H1 (cell line): ENCODE measurements around the gene SMU1. TPM values are rescaled to one million over a fixed set of nuclear protein-coding genes. Genes with fewer than 3 reads are reported as not detected.

Experiments used
- CTCF ChIA-PET: fragments of 300-600 bp; sonication (Branson Sonifier 250); formaldehyde crosslinking; loops from one replicate; lab custom pipeline; 2021; ENCODE audit not compliant: partially characterized antibody; lab: Charles Lee
- POLR2A ChIA-PET: fragments of 300-600 bp; sonication (Branson Sonifier 250); formaldehyde crosslinking; loops from one replicate; lab custom pipeline; 2021; ENCODE audit warnings: inconsistent platforms; ENCODE audit not compliant: partially characterized antibody; lab: Charles Lee
- DNase-seq, 2 experiments: peaks; one replicate each; pipeline versions ENCODE4 v3.0.0 to v3.0.0-alpha.2; 2010 to 2022; ENCODE audit warnings: low spot score in 2 of 2, low read depth in 1 of 2, mixed read lengths in 1 of 2
- FAIRE-seq: peaks from 2 replicates; lab custom pipeline; 2011; peaks lifted over from hg19 to GRCh38; lab: Jason Lieb, UNC
- H2AFZ ChIP-seq: 2 replicates; pipeline ENCODE4 v1.8.1; 2012; ENCODE audit warnings: low read length, inconsistent platforms
- H2AK5ac ChIP-seq: 2 replicates; pipeline ENCODE4 v1.6.1; 2013; ENCODE audit warnings: low read depth, low read length
- H2BK120ac ChIP-seq: replicated peaks from 2 replicates; pipeline ENCODE3; 2013; ENCODE audit warnings: low read depth, low read length, inconsistent platforms
- H2BK12ac ChIP-seq: 2 replicates; pipeline ENCODE4 v1.6.1; 2013; ENCODE audit warnings: low read depth, low read length
- H2BK15ac ChIP-seq: 2 replicates; pipeline ENCODE4 v1.6.1; 2013; ENCODE audit warnings: low read length
- H2BK20ac ChIP-seq: 2 replicates; pipeline ENCODE4 v1.6.1; 2013; ENCODE audit warnings: low read length
- H2BK5ac ChIP-seq: 2 replicates; pipeline ENCODE4 v1.6.1; 2013; ENCODE audit warnings: low read depth, low read length
- H3K14ac ChIP-seq: 2 replicates; pipeline ENCODE4 v1.6.1; 2013; ENCODE audit warnings: inconsistent platforms; ENCODE audit not compliant: insufficient read length
- H3K18ac ChIP-seq: 2 replicates; pipeline ENCODE4 v1.6.1; 2013; ENCODE audit warnings: low read length; ENCODE audit errors: extremely low read depth
- H3K23ac ChIP-seq: 2 replicates; pipeline ENCODE4 v1.6.1; 2013; ENCODE audit warnings: inconsistent platforms; ENCODE audit not compliant: insufficient read length
- H3K23me2 ChIP-seq: 2 replicates; pipeline ENCODE4 v1.6.1; 2013; ENCODE audit warnings: low read depth, low read length
- H3K27ac ChIP-seq: 2 replicates; pipeline ENCODE4 v1.6.1; 2011; ENCODE audit warnings: low read depth, low read length, inconsistent platforms
- H3K27me3 ChIP-seq, 4 experiments: replicated peaks in 1 of 4; 1 replicate in 1 of 4; 2 replicates in 3 of 4; pipeline versions ENCODE4 v1.6.1 to v1.8.1; 2011 to 2013; ENCODE audit warnings: low read length in 3 of 4, mild to moderate bottlenecking in 3 of 4, inconsistent platforms in 2 of 4, mixed read lengths in 2 of 4, moderate library complexity in 1 of 4; ENCODE audit not compliant: control insufficient read depth in 3 of 4, insufficient read depth in 3 of 4; ENCODE audit errors: extremely low read depth in 1 of 4
- H3K36me3 ChIP-seq, 4 experiments: 2 replicates each; pipeline versions ENCODE4 v1.6.1 to v1.8.1; 2011 to 2013; ENCODE audit warnings: mild to moderate bottlenecking in 4 of 4, low read length in 3 of 4, moderate library complexity in 2 of 4, control low read depth in 1 of 4, inconsistent platforms in 1 of 4; ENCODE audit not compliant: insufficient read depth in 4 of 4, control insufficient read depth in 2 of 4
- H3K4ac ChIP-seq: replicated peaks from 2 replicates; pipeline ENCODE3; 2013; ENCODE audit warnings: low read length, low read depth, mixed read lengths, inconsistent platforms; ENCODE audit not compliant: insufficient read length
- H3K4me1 ChIP-seq, 4 experiments: replicated peaks in 1 of 4; 1 replicate in 1 of 4; 2 replicates in 3 of 4; pipeline versions ENCODE4 v1.6.1 to v1.8.1; 2011 to 2013; ENCODE audit warnings: low read length in 3 of 4, inconsistent platforms in 2 of 4, mixed read lengths in 1 of 4; ENCODE audit not compliant: insufficient read depth in 4 of 4, control insufficient read depth in 3 of 4
- H3K4me2 ChIP-seq, 2 experiments: 2 replicates each; pipeline versions ENCODE4 v1.6.1 to v1.8.1; 2011 to 2013; ENCODE audit warnings: low read depth in 2 of 2, low read length in 2 of 2, control low read depth in 1 of 2, inconsistent platforms in 1 of 2, mild to moderate bottlenecking in 1 of 2; ENCODE audit not compliant: insufficient read depth in 1 of 2
- H3K4me3 ChIP-seq, 4 experiments: fragments of 200-600, 300-600 bp in 1 of 4; sonication (generic), shearing (Covaris generic), sonication (Bioruptor Twin) in 1 of 4; 2 replicates each; pipeline versions ENCODE4 v1.5.1 to v1.8.1; 2011 to 2016; ENCODE audit warnings: low read length in 4 of 4, low read depth in 3 of 4, control low read depth in 2 of 4, inconsistent platforms in 2 of 4, mild to moderate bottlenecking in 2 of 4, mixed read lengths in 1 of 4, moderate library complexity in 1 of 4; ENCODE audit not compliant: insufficient read depth in 2 of 4; ENCODE audit errors: extremely low read depth in 1 of 4
- H3K56ac ChIP-seq: replicated peaks from 2 replicates; pipeline ENCODE3; 2013; ENCODE audit warnings: low read depth, mild to moderate bottlenecking, mixed read lengths, low read length, inconsistent platforms; ENCODE audit not compliant: insufficient read length
- H3K79me1 ChIP-seq: 2 replicates; pipeline ENCODE4 v1.6.1; 2013; ENCODE audit warnings: low read depth, low read length, control low read depth
- H3K79me2 ChIP-seq, 2 experiments: 2 replicates each; pipeline versions ENCODE4 v1.6.1 to v1.8.1; 2012 to 2013; ENCODE audit warnings: low read length in 2 of 2, mild to moderate bottlenecking in 2 of 2, inconsistent platforms in 1 of 2; ENCODE audit not compliant: insufficient read depth in 2 of 2, control insufficient read depth in 1 of 2
- H3K9ac ChIP-seq, 4 experiments: replicated peaks in 1 of 4; 1 replicate in 1 of 4; 2 replicates in 3 of 4; pipeline versions ENCODE4 v1.6.1 to v1.8.1; 2011 to 2013; ENCODE audit warnings: low read depth in 3 of 4, low read length in 3 of 4, control low read depth in 2 of 4, mild to moderate bottlenecking in 2 of 4, moderate library complexity in 2 of 4, inconsistent platforms in 1 of 4; ENCODE audit errors: extremely low read depth in 1 of 4
- H3K9me3 ChIP-seq, 2 experiments: 2 replicates each; pipeline versions ENCODE4 v1.6.1 to v1.8.1; 2012 to 2013; ENCODE audit warnings: mild to moderate bottlenecking in 2 of 2, moderate library complexity in 2 of 2, control low read depth in 1 of 2, inconsistent platforms in 1 of 2, low read depth in 1 of 2, low read length in 1 of 2, mixed read lengths in 1 of 2; ENCODE audit not compliant: insufficient read depth in 2 of 2
- H4K20me1 ChIP-seq, 2 experiments: replicated peaks in 1 of 2; 2 replicates each; pipeline versions ENCODE3 to v1.8.1; 2011 to 2013; ENCODE audit warnings: inconsistent platforms in 2 of 2, low read length in 2 of 2, mild to moderate bottlenecking in 1 of 2; ENCODE audit not compliant: insufficient read depth in 2 of 2, control insufficient read depth in 1 of 2
- H4K5ac ChIP-seq: 2 replicates; pipeline ENCODE4 v1.6.1; 2013; ENCODE audit warnings: low read length, low read depth, mixed read lengths, inconsistent platforms; ENCODE audit not compliant: insufficient read length
- H4K8ac ChIP-seq: 2 replicates; pipeline ENCODE4 v1.8.0; 2013; ENCODE audit warnings: mild to moderate bottlenecking, moderate library complexity, low read length, inconsistent platforms; ENCODE audit not compliant: insufficient read depth; ENCODE audit errors: extremely low read depth
- H4K91ac ChIP-seq: replicated peaks from 2 replicates; pipeline ENCODE3; 2013; ENCODE audit warnings: low read length, mixed read lengths, inconsistent platforms; ENCODE audit not compliant: insufficient read length
- GABPA ChIP-seq: IDR thresholded peaks from 2 replicates; pipeline ENCODE4 v1.6.1; 2011; ENCODE audit warnings: mild to moderate bottlenecking, low read length, moderate library complexity, borderline replicate concordance; ENCODE audit not compliant: insufficient read depth
- GTF2F1 ChIP-seq: IDR thresholded peaks from 2 replicates; pipeline ENCODE4 v1.6.1; 2012; ENCODE audit warnings: low read depth, low read length, improper control_type of control experiment, borderline replicate concordance
- NRF1 ChIP-seq: IDR thresholded peaks from 2 replicates; pipeline ENCODE4 v1.6.1; 2011; ENCODE audit warnings: mild to moderate bottlenecking, low read depth, low read length, improper control_type of control experiment
- PHF8 ChIP-seq: fragments of 200-600 bp; sonication (generic); conservative IDR thresholded peaks from 2 replicates; pipeline ENCODE4 v1.7.1; 2012; ENCODE audit warnings: low read depth, mild to moderate bottlenecking, inconsistent platforms, low read length, moderate library complexity
- RXRA ChIP-seq: IDR thresholded peaks from 2 replicates; pipeline ENCODE4 v1.6.1; 2011; ENCODE audit warnings: low read depth, mild to moderate bottlenecking, low read length, moderate library complexity; ENCODE audit not compliant: insufficient read depth
- SIRT6 ChIP-seq: IDR thresholded peaks from one replicate; pipeline ENCODE4 v1.7.1; 2012; ENCODE audit warnings: low read length, inconsistent platforms
- YY1 ChIP-seq: IDR thresholded peaks from 2 replicates; pipeline ENCODE4 v1.6.1; 2011; ENCODE audit warnings: low read depth, mild to moderate bottlenecking, low read length
- ZNF274 ChIP-seq: IDR thresholded peaks from 2 replicates; pipeline ENCODE4 v1.7.0; 2012; ENCODE audit warnings: low read length, borderline replicate concordance; ENCODE audit errors: extremely low read depth
- WGBS, 2 experiments: shearing (Covaris generic) in 1 of 2; methylation state at CpG; one replicate each; pipeline versions ENCODE4 v1.1.6 to v1.1.7; 2013 to 2015; ENCODE audit warnings: low lambda C conversion rate in 2 of 2, mixed read lengths in 2 of 2, inconsistent platforms in 1 of 2, low coverage in 1 of 2, missing lambda C conversion rate in 1 of 2; ENCODE audit not compliant: insufficient replicate concordance in 2 of 2, insufficient coverage in 1 of 2, insufficient read length in 1 of 2; ENCODE audit errors: extremely low coverage in 1 of 2, missing lambda C conversion rate in 1 of 2; 5-methylcytosine and 5-hydroxymethylcytosine counted together
- polyA plus RNA-seq, 7 experiments: library from polyadenylated mRNA; depleted of rRNA in 3 of 7; stranded (reverse) in 5 of 7; unstranded in 2 of 7; fragments of >200 nt in 5 of 7; fragments of 200-250 nt in 2 of 7; gene quantifications; 1 replicate in 5 of 7; 2 replicates in 1 of 7; 4 replicates in 1 of 7; pipeline versions ENCODE4 v1.2.1 to v1.2.3, GENCODE V29; 2011 to 2013; ENCODE audit warnings: missing spikeins in 2 of 7, mixed read lengths in 2 of 7
- total RNA-seq: library from RNA; stranded (reverse); fragmentation: NEBNext Ultra II Directional; extraction: Animal tissue kit (Norgen Biotek cat#: 25700); gene quantifications from 2 replicates; pipeline ENCODE4 v1.2.1, GENCODE V29; 2021
- TF ChIP-seq, protein P1 (sequence below): IDR thresholded peaks from 2 replicates; pipeline ENCODE4 v1.6.1; 2011; ENCODE audit warnings: low read depth, mild to moderate bottlenecking, low read length; ENCODE audit not compliant: insufficient read depth
- TF ChIP-seq, protein P2 (sequence below): IDR thresholded peaks from 2 replicates; pipeline ENCODE4 v1.6.1; 2012; ENCODE audit warnings: inconsistent platforms

Gene SMU1
- total and polyA plus RNA-seq, 2 of the 8 experiments (the other 6 are each of a cell fraction or from before 2014, with no cell fraction given), result 8.4 to 26.0 TPM

DNA sequence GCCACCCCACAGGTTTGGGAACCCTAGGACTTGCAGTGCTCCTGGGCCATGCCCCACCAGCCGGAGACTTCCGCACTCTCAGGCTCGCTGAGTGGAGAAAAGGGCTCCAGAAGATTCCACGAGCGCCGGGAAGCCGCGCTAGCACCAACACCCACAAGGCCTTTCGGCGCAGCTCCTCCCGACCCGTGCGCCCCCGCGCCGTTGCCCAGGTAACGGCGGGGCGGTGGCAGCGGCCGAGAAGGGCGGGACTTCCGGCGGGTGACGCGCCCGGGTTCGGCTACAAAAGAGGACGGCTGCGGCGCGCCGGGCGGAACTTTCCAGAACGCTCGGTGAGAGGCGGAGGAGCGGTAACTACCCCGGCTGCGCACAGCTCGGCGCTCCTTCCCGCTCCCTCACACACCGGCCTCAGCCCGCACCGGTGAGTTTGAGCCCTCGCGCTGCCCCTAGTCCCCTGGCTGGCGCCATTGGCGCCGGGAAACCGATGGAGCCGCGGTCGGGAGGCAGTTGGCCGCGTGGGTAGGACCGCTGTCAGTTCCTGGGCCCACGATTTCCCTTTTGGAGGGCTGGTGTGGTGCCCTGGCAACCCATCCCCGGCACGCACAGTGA lies 51.4 kb downstream of the SMU1 start, which contains the start of gene DNAJA1:
TSS of gene DNAJA1 (plus strand) at position 308 of the 606 bp plus-strand sequence. CDS start 1,212 bp downstream, outside the sequence.
- Histone ChIP-seq H2BK20ac (no peak within 1 kb of the TSS), H4K8ac (peak within 1 kb of the TSS; percentile 93), H3K27ac (peak within 1 kb of the TSS; percentile 94), H3K4me3 (peak within 1 kb of the TSS; percentile 95 to 99 (median 98)), H3K79me2 (peaks cover 34 to 93% of the 10 kb centered on the region in 2 experiments), H3K23me2 (peaks cover 4% of the 10 kb centered on the region; the same call in 1 of the 2 replicates), H3K9ac (peak within 1 kb of the TSS; percentile 95 to 97 (median 96)), H3K36me3 (peaks cover 17 to 45% (median 27%) of the 10 kb centered on the region in 4 experiments), H2BK15ac (0 out of 2 replicates have a peak within 1 kb of the TSS, but pooled peaks have one; percentile 3), H2BK5ac (peak within 1 kb of the TSS; percentile 97), H3K27me3 (no peaks in the 10 kb centered on the region), H4K91ac (peak within 1 kb of the TSS; percentile 98), H3K4me1 (peaks cover 0 to 8% (median 3%) of the 10 kb centered on the region in 4 experiments; a peak in 4 of 7 replicates), H3K79me1 (peaks cover 6% of the 10 kb centered on the region; the same call in 1 of the 2 replicates), H3K14ac (peak within 1 kb of the TSS; percentile 50), H2AK5ac (peak within 1 kb of the TSS; percentile 83; the same call in 1 of the 2 replicates), H3K4me2 (peak within 1 kb of the TSS; percentile 94 to 99), H2BK120ac (peak within 1 kb of the TSS; percentile 79), H2BK12ac (peak within 1 kb of the TSS; percentile 77; the same call in 1 of the 2 replicates), H4K5ac (peak within 1 kb of the TSS; percentile 98), H3K23ac (no peak within 1 kb of the TSS), H2AFZ (peak within 1 kb of the TSS; percentile 48; the same call in 1 of the 2 replicates), H3K4ac (peak within 1 kb of the TSS; percentile 98), H3K9me3 (no peaks in the 10 kb centered on the region), H3K56ac (peak within 1 kb of the TSS; percentile 99), H3K18ac (peak within 1 kb of the TSS; percentile 96), H4K20me1 (peaks cover 4 to 17% of the 10 kb centered on the region in 2 experiments)
- 1% methylated on average over 58 of the region's 61 CpGs; no CpG with 5 or more reads in 1 of the 2 experiments for WGBS, 2 experiments
- DNase-seq (peak; percentile 60 to 96), FAIRE-seq (no peak)
- POLR2A ChIA-PET, result interaction anchor here (0.6 to 6.4 kb wide), 68 partner anchors 12 to 640 kb away, joined by 3 to 160 read pairs (median 4); partner anchors contain the start of genes ACO1, APTX, B4GALT1 and BAG1
- CTCF ChIA-PET, result interaction anchor here (0.6 to 1.4 kb wide), 4 partner anchors 10 to 107 kb away, joined by 3 to 6 read pairs (median 3); no protein-coding TSS in a partner anchor
- TF ChIP-seq RXRA (no peak), SIRT6 (no peak), YY1 (no peak), ZNF274 (no peak), NRF1 (no peak), GTF2F1 (peak; percentile 97), PHF8 (peak; percentile 95), GABPA (peak; percentile 86; the same call in 1 of the 2 replicates)
- TF ChIP-seq, protein P1, sequence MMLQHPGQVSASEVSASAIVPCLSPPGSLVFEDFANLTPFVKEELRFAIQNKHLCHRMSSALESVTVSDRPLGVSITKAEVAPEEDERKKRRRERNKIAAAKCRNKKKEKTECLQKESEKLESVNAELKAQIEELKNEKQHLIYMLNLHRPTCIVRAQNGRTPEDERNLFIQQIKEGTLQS, result no peak
- TF ChIP-seq, protein P2, sequence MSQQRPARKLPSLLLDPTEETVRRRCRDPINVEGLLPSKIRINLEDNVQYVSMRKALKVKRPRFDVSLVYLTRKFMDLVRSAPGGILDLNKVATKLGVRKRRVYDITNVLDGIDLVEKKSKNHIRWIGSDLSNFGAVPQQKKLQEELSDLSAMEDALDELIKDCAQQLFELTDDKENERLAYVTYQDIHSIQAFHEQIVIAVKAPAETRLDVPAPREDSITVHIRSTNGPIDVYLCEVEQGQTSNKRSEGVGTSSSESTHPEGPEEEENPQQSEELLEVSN, result no peak
